HEK293T (cell line): ENCODE results near the gene C1QTNF4.

Source experiments
- ARNT ChIP-seq: fragments of 450-650 bp; IDR thresholded peaks from 2 replicates; pipeline ENCODE4 v1.6.1; 2017; ENCODE audit warnings: mild to moderate bottlenecking
- BHLHE40 ChIP-seq: fragments of 450-650 bp; IDR thresholded peaks from 2 replicates; pipeline ENCODE4 v1.6.1; 2016; ENCODE audit warnings: mild to moderate bottlenecking, moderate library complexity, borderline replicate concordance
- CTBP1 ChIP-seq: fragments of 450-650 bp; IDR thresholded peaks from 2 replicates; pipeline ENCODE4 v1.6.1; 2016; ENCODE audit warnings: borderline replicate concordance
- ELF4 ChIP-seq: fragments of 450-650 bp; IDR thresholded peaks from 2 replicates; pipeline ENCODE4 v1.6.1; 2017; ENCODE audit warnings: antibody characterized with exemption
- FOXA1 ChIP-seq: fragments of 450-650 bp; IDR thresholded peaks from 2 replicates; pipeline ENCODE4 v1.6.1; 2016; ENCODE audit warnings: mild to moderate bottlenecking
- FOXK2 ChIP-seq: fragments of 450-650 bp; IDR thresholded peaks from 2 replicates; pipeline ENCODE4 v1.6.1; 2016; ENCODE audit warnings: mild to moderate bottlenecking
- FOXM1 ChIP-seq: fragments of 450-650 bp; IDR thresholded peaks from 2 replicates; pipeline ENCODE4 v1.6.1; 2017; ENCODE audit warnings: mild to moderate bottlenecking, borderline replicate concordance
- L3MBTL2 ChIP-seq: fragments of 450-650 bp; conservative IDR thresholded peaks from 2 replicates; pipeline ENCODE4 v1.6.1; 2016; ENCODE audit warnings: mild to moderate bottlenecking
- LEF1 ChIP-seq: fragments of 450-650 bp; IDR thresholded peaks from 2 replicates; pipeline ENCODE4 v1.6.1; 2017; ENCODE audit warnings: mild to moderate bottlenecking, borderline replicate concordance
- NFRKB ChIP-seq: fragments of 450-650 bp; IDR thresholded peaks from 2 replicates; pipeline ENCODE4 v1.6.1; 2016; ENCODE audit warnings: mild to moderate bottlenecking, moderate library complexity
- PKNOX1 ChIP-seq: fragments of 450-650 bp; IDR thresholded peaks from 2 replicates; pipeline ENCODE4 v1.6.1; 2016
- SP1 ChIP-seq: fragments of 450-650 bp; IDR thresholded peaks from 2 replicates; pipeline ENCODE4 v1.6.1; 2017
- SUZ12 ChIP-seq: fragments of 450-650 bp; IDR thresholded peaks from 2 replicates; pipeline ENCODE4 v1.6.1; 2016; ENCODE audit warnings: mild to moderate bottlenecking
- TARDBP ChIP-seq: fragments of 450-650 bp; IDR thresholded peaks from 2 replicates; pipeline ENCODE4 v1.6.1; 2016

GRCh38 chr11:47641600-47642098, 47.4 kb upstream of the C1QTNF4 start:
- TF ChIP-seq NFRKB = no peak
- TF ChIP-seq FOXK2 = no peak
- no peak for TF ChIP-seq BHLHE40
- TF ChIP-seq PKNOX1 = no peak
- TF ChIP-seq FOXA1 = no peak
- TF ChIP-seq ARNT = no peak
- no peak for TF ChIP-seq SP1
- TF ChIP-seq TARDBP = no peak
- TF ChIP-seq ELF4 = no peak
- TF ChIP-seq FOXM1 = no peak
- no peak for TF ChIP-seq L3MBTL2
- TF ChIP-seq CTBP1 = no peak
- no peak for TF ChIP-seq SUZ12
- TF ChIP-seq LEF1 = no peak
